GM23338 (cell line): Measurements from ENCODE around the gene ANKFY1. TPM values are rescaled to one million over a fixed set of nuclear protein-coding genes. Genes with fewer than 3 reads are reported as not detected.

Experiments used
- ATAC-seq: fragments of 200-7000 bp; cut with Tn5 transposase; 3 replicates; pipeline ENCODE4 v1.9.1; 2020
- DNase-seq: peaks from one replicate; pipeline ENCODE4 v3.0.0-alpha.2; 2015; ENCODE audit warnings: low spot score
- H2AFZ ChIP-seq: fragments of 200-600 bp; sonication (generic); 2 replicates; pipeline ENCODE4 v1.8.0; 2016; ENCODE audit warnings: antibody characterized with exemption, mild to moderate bottlenecking, moderate library complexity
- H3F3A ChIP-seq: fragments of 200-600 bp; sonication (generic); replicated peaks from 2 replicates; pipeline ENCODE4 v1.8.0; 2017; ENCODE audit warnings: antibody characterized with exemption, mixed run types, low read depth
- H3K27ac ChIP-seq: fragments of 200-600 bp; sonication (generic); 2 replicates; pipeline ENCODE4 v1.6.1; 2016; ENCODE audit warnings: low read depth
- H3K27me3 ChIP-seq: fragments of 200-600 bp; sonication (generic); 2 replicates; pipeline ENCODE4 v1.8.0; 2016; ENCODE audit warnings: mild to moderate bottlenecking, mixed run types, moderate library complexity; ENCODE audit not compliant: insufficient read depth
- H3K36me3 ChIP-seq: fragments of 200-600 bp; sonication (generic); 2 replicates; pipeline ENCODE4 v1.8.0; 2016; ENCODE audit warnings: mild to moderate bottlenecking; ENCODE audit not compliant: insufficient read depth
- H3K4me1 ChIP-seq: fragments of 200-600 bp; sonication (generic); 2 replicates; pipeline ENCODE4 v1.8.0; 2016; ENCODE audit warnings: mild to moderate bottlenecking, moderate library complexity; ENCODE audit not compliant: insufficient read depth
- H3K4me2 ChIP-seq: fragments of 200-600 bp; sonication (generic); 2 replicates; pipeline ENCODE4 v1.7.1; 2017; ENCODE audit warnings: mixed run types
- H3K4me3 ChIP-seq: fragments of 200-600 bp; sonication (generic); 2 replicates; pipeline ENCODE4 v1.6.1; 2016; ENCODE audit warnings: mixed run types
- H3K79me2 ChIP-seq: fragments of 200-600 bp; sonication (generic); replicated peaks from 2 replicates; pipeline ENCODE4 v1.8.0; 2017; ENCODE audit warnings: mild to moderate bottlenecking; ENCODE audit not compliant: insufficient read depth
- H3K9me2 ChIP-seq: fragments of 200-600 bp; sonication (generic); 2 replicates; pipeline ENCODE4 v1.8.0; 2017; ENCODE audit not compliant: insufficient read depth
- H4K20me1 ChIP-seq: fragments of 200-600 bp; sonication (generic); replicated peaks from 2 replicates; pipeline ENCODE4 v1.8.0; 2017; ENCODE audit warnings: mild to moderate bottlenecking; ENCODE audit not compliant: insufficient read depth
- H3K27ac Mint-ChIP-seq: 2 replicates; pipeline ENCODE4 v1.8.0; 2020; ENCODE audit warnings: inconsistent platforms, mild to moderate bottlenecking, moderate library complexity, mixed read lengths
- H3K27me3 Mint-ChIP-seq: 3 replicates; pipeline ENCODE4 v1.8.0; 2022; ENCODE audit warnings: low read depth, mild to moderate bottlenecking, moderate library complexity, mixed read lengths, inconsistent platforms; ENCODE audit not compliant: insufficient read depth, poor library complexity
- H3K36me3 Mint-ChIP-seq: 3 replicates; pipeline ENCODE4 v1.8.0; 2021; ENCODE audit warnings: low read depth, mild to moderate bottlenecking, inconsistent platforms, moderate library complexity, mixed read lengths
- H3K4me1 Mint-ChIP-seq: 3 replicates; pipeline ENCODE4 v1.8.0; 2020; ENCODE audit warnings: mild to moderate bottlenecking, inconsistent platforms, mixed read lengths
- H3K4me3 Mint-ChIP-seq: 3 replicates; pipeline ENCODE4 v1.8.0; 2021; ENCODE audit warnings: moderate library complexity, mild to moderate bottlenecking, inconsistent platforms, mixed read lengths
- H3K9me3 Mint-ChIP-seq: 3 replicates; pipeline ENCODE4 v1.8.0; 2020; ENCODE audit warnings: moderate library complexity, mild to moderate bottlenecking, inconsistent platforms, mixed read lengths
- CREB1 ChIP-seq: fragments of 250-450 bp; sonication (Bioruptor Pico); IDR thresholded peaks from 2 replicates; pipeline ENCODE4 v1.5.0; 2020; ENCODE audit warnings: low read depth, mild to moderate bottlenecking, moderate library complexity
- CTCF ChIP-seq, 2 experiments: fragments of 200-600 bp in 1 of 2; sonication (generic) in 1 of 2; conservative IDR thresholded peaks; 2 replicates each; pipeline versions ENCODE4 v1.5.1 to v1.6.1; 2016 to 2017; ENCODE audit warnings: antibody characterized with exemption in 2 of 2, low read depth in 2 of 2, mild to moderate bottlenecking in 2 of 2, moderate library complexity in 1 of 2
- ETS1 ChIP-seq: IDR thresholded peaks from 2 replicates; pipeline ENCODE4 v1.6.1; 2016; ENCODE audit warnings: antibody characterized with exemption
- EZH2 ChIP-seq: fragments of 200-600 bp; sonication (generic); IDR thresholded peaks from one replicate; pipeline ENCODE4 v1.8.0; 2017; ENCODE audit warnings: antibody characterized with exemption, mild to moderate bottlenecking, low read depth; ENCODE audit not compliant: unreplicated experiment
- EZH2phosphoT487 ChIP-seq: fragments of 200-600 bp; sonication (generic); IDR thresholded peaks from one replicate; pipeline ENCODE4 v1.8.1; 2018; ENCODE audit warnings: antibody characterized with exemption; ENCODE audit not compliant: unreplicated experiment
- JUNB ChIP-seq: IDR thresholded peaks from one replicate; pipeline ENCODE4 v1.6.1; 2016; ENCODE audit warnings: antibody characterized with exemption; ENCODE audit not compliant: unreplicated experiment
- POLR2AphosphoS5 ChIP-seq: IDR thresholded peaks from 2 replicates; pipeline ENCODE4 v1.6.1; 2016; ENCODE audit warnings: antibody characterized with exemption, low read depth
- REST ChIP-seq: IDR thresholded peaks from one replicate; pipeline ENCODE4 v1.6.1; 2018; ENCODE audit warnings: antibody characterized with exemption; ENCODE audit not compliant: unreplicated experiment
- ZNF331 ChIP-seq: fragments of 250-450 bp; sonication (Bioruptor Pico); IDR thresholded peaks from 2 replicates; pipeline ENCODE4 v1.5.0; 2020; ENCODE audit warnings: low read depth, mild to moderate bottlenecking, moderate library complexity
- polyA plus RNA-seq: library from polyadenylated mRNA; unstranded; fragments of >200 nt; fragmentation: Nextera tagmentation; extraction: Ambion mirVana; gene quantifications from 2 replicates; pipeline ENCODE4 v1.2.1, GENCODE V29; 2016
- total RNA-seq: library from RNA; depleted of rRNA; stranded (reverse); fragments of >200 nt; shearing (Covaris generic); gene quantifications from 2 replicates; pipeline ENCODE4 v1.2.3, GENCODE V29; 2014

ANKFY1 gene
- total and polyA plus RNA-seq, 2 experiments from 2014 or later: 12.9 to 44.4 TPM

GRCh38 chr17:4159761-4160160 is 104.0 kb downstream of the ANKFY1 start (continued):
- TF ChIP-seq REST (no peak), EZH2 (no peak)

- TF ChIP-seq CREB1 (CRISPR knock-in tag) (no peak), EZH2phosphoT487 (no peak), CTCF (conservative IDR thresholded peaks at IDR 0.05; ENCODE audit: low read depth in 2 of 2) (no peak), POLR2AphosphoS5 (no peak), ETS1 (no peak), JUNB (no peak), ZNF331 (CRISPR knock-in tag) (no peak)
- Mint-ChIP-seq H3K27ac (no peak overlapping the region), H3K4me1 (peaks cover 17% of the 10 kb centered on the region), H3K4me3 (no peak overlapping the region), H3K27me3 (peaks cover 2% of the 10 kb centered on the region), H3K9me3 (no peaks in the 10 kb centered on the region; the same call in 2 of the 3 replicates), H3K36me3 (no peaks in the 10 kb centered on the region)
- Histone ChIP-seq H3K79me2 (no peaks in the 10 kb centered on the region), H3K9me2 (no peaks in the 10 kb centered on the region), H3F3A (no peaks in the 10 kb centered on the region), H4K20me1 (no peaks in the 10 kb centered on the region), H3K27me3 (no peaks in the 10 kb centered on the region), H3K27ac (no peak overlapping the region), H3K4me3 (no peak overlapping the region), H3K36me3 (no peaks in the 10 kb centered on the region), H3K4me1 (no peaks in the 10 kb centered on the region; the same call in 1 of the 2 replicates), H2AFZ (no peak overlapping the region), H3K4me2 (no peak overlapping the region)
- no peak for ATAC-seq
- no peak for DNase-seq
Observed at GRCh38 chr17:4157618-4158333, 106.0 kb downstream of the ANKFY1 start.
